Measurements from ENCODE around the gene TTC9.
A peak's percentile ranks its signal among the peaks of the same experiment; 100 is the strongest.
"Not testable (repeated sequence)": the region's sequence is repeated elsewhere in the genome, so short reads cannot be mapped to it uniquely, and the experiment has no call there.

TTC9 gene

DNA sequence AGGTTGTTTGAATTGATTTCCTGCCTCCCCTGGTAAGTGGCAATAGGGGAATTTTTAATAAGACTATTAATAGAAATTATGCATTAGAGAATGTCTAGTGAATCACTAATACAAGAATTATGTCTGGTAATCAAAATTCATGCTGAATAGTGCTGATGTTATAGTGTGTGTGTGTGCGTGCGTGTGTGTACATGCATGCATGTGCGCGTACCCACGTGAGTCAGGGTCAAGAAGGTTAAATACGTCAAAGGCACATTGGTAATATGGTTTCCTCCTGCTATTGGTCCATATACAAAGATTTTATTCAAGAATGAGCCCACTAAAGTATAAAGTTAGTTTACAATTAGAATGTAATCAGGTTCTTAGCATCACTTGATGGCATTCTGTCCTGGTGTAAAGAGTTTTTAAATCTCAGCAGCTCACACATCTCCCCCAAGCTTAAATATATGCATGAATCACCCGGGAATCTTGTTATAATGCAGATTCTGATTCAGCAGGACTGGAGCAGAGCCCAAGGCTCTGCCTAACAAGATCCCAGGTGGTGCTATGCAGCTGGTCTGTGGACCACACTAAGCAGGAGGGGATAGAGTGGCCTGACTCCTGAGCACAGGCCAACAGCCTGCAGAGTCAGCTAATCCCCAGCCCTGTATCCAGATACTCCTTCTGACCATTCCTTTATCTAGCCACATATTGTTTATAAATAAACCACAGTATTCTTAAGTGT, 43.9 kb downstream of the TTC9 start:
- no peak for DNase-seq

DNA sequence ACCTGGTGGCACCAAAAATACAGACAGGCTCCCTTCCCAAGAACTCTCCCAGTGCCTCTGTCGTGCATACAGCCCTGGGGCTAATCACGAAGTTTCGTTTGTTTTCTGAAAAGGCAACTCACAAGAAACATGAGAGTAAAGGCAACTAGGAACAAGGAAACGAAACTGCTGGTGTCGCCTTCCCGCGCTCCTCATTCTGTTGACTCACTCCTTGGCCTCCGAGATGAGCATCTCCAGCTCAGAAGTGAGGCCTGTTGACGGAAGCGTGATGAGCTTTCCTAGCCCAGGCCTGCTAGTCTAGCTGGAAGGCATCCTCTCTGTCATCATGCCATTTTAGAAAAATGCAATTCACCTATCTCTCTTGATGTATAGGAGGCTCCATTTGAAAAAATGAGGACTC, 50.5 kb downstream of the TTC9 start:
- DNase-seq = no peak

DNA sequence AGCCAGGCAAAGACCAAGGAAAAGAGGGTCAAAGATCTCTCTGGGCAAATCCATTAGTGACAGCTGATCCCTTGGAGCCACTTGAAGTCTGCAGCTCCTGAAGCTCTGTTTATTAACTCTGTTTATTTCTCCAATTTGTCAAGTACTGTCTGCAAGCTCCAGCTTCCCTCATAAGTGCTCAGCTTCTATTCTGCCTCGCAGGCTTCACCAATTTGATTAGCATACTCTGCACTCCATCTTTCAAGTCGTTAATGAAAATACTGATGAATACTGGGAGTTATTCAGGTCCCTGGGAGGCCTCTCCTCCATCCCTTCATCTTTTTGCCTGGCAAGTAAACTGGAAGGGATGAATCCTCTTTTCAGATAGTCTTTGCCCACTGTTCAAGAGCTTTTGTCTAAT, 54.3 kb downstream of the TTC9 start:
- DNase-seq = no peak

DNA sequence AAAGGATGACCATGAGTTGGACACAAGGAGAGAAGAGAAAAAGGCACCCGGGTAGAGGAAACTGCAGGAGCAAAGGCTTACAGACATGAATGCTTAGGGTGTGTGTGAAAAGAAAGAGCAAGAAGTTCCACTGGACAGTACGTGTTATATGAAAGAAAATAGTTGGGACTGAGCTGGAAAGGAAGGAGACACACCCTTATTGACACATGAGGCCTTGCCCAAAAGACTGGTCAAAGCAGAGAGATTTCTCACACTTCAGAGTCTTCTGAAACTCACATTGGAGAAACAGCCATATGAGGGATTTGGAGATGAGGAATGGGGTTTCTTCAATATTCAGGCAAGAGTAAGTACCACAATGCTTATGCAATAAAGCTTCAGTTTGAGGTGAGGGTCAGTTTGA, 56.0 kb downstream of the TTC9 start:
- no peak for DNase-seq

DNA sequence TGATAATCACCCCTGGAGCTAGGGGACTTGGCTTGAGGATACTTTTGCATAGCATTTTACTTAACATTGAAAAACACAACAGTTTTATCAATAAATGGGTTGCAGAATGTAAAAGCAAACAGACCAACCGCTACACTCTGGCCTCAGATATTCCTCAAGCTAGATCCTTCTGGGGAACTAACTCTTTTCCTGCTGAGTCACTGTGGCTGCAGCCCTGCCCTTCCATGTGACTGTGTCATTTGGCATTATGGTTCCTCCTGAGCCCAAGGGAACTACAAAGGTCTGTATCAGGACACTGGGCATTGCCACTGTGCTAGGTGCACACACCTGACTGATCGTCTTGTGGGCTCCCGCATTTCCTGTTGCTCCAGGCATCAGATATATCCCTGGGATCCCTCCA, 56.6 kb downstream of the TTC9 start:
- no peak for DNase-seq

DNA sequence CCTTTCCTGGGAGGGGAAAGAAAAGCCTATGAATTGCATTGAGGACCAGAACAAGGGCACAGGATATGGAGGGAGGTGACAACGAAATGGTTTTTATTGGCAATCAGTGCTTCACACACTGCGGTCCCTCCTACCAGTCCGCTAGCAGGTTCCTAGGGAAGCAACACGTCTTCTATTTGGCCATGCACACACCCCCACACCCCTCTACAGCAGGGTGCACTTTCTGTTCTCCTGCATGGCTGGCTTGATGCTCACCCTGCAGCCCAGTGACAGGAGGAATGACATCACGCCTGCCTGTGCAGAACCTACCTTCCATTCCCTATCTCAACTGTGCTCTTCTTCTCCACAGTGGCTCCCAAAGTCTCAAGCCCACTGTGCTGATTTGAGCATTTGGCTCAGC, 57.9 kb downstream of the TTC9 start:
- DNase-seq = no peak

DNA sequence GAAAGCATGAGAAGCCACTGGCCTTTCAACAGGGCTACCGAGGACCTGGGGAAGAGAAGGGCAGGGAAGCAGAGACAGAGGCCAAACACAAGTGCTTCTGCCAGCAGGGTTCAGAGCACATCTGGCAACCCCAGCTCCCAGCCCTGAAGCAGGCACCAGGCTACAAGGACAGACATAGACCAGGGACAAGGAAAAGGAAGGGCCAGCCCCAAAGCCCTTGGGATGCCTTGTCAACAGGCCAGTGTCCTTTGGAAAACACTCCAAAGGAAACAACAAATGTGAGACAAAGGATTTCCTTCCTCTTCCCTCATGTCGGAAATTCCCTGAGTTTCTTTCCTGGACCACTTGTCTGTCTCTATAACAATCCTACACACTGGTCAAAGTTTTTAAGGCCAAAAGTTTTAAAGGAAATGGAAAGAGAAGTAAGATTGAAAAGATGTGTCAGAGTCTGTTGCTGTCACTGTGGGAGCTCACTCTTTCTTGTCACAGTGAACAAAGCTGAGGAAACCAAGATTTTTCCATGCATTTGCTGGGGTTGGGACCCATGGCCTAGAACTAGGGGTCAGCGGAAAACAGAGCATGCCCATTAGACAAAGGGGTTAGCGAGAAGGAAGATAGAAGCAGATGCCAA, 59.4 kb downstream of the TTC9 start:
- no peak for DNase-seq

DNA sequence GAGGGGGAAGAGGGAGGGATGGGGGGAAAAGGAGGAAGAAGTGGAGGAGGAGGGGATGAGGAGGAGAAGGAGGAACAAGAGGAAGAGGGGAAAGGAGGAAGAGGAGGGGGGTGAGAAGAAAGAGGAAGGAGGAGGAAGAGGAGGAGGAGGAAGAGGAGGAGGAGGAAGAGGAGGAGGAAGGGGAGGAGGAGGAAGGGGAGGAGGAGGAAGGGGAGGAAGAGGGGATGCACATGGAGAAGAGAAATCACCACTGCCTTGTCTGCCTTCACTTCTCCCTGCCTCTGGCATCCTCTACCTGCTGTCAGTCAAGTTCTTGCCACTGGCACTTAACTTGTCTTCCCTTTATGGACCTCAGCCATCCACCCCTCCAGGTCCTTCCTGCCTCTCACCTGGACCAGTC, 59.9 kb downstream of the TTC9 start:
- DNase-seq = no peak

DNA sequence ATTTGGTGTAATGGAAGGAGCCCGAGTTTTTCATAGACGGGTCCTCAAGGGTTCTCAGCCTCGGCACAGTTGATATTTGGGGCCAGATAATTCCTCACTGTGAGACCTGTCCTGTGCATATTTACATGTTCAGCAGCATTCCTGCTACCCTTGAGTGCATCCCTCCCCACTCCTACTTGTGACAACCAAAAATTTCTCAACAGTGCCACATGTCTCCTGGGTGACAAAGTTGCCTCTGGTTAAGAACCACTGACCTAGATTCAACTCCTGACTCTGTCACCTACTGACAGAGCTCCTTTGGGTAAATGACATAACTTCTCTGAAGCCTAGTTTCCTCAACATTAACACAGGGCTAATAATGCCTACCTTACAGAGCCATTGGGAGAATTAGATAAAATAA, 60.4 kb downstream of the TTC9 start:
- DNase-seq = no peak

DNA sequence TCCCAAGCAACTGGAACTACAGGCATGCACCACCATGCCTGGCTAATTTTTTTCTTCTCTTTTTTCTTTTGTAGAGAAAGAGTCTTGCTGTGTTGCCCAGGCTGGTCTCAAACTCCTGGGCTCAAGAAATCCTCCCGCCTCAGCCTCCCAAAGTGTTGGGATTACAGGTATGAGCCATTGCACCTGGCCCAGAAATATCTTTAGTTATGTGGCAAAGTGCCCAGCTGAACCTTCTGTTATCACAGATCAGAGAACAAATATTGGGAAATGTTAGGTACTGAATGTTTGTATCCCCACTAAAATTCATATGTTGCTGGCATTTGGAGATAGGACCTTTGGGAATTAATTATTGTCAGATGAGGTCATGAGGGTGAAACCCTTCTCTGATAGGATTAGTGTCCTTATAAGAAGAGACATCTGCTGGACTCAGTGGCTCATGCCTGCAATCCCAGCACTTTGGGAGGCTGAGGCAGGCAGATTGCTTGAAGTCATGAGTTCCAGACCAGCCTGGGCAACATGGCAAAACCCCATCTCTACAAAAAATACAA, 62.0 kb downstream of the TTC9 start:
- DNase-seq = not testable (repeated sequence)

DNA sequence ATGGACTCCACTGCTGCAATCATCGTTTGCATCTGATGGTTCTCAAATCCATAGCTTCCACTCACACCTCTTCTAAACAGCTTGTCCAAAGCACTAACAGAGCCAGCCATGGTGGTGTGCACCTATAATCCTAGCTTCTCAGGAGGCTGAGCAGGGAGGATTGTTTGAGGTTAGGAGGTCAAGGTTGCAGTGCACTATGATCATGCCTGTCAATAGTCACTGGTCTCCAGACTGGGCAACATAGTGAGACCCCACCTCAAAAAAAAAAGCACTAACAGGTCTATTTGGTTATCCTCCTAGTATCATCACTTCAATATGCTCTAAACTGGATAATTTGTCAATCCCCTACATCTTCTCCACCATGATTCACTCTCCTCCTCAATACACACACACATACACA, 63.2 kb downstream of the TTC9 start:
- no peak for DNase-seq

DNA sequence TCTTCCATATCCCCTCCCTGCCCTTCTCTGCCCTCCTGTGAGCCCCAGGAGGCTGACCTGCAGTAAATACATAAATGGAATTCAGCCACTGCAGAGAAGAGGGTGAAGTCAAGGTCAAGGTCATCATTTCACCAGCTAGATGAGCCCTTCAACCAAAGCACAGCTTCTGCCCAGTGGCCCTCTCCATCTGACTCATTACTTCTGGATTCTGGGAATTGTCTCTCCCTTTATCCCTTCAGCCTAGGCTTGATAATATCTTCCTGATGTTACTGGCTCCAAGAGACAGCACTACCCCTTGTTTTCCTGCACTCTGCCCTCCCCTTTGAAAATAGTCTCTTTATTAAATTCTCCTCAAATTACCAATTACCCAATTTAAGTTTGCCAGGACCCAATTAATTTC, 64.5 kb downstream of the TTC9 start:
- DNase-seq = no peak

DNA sequence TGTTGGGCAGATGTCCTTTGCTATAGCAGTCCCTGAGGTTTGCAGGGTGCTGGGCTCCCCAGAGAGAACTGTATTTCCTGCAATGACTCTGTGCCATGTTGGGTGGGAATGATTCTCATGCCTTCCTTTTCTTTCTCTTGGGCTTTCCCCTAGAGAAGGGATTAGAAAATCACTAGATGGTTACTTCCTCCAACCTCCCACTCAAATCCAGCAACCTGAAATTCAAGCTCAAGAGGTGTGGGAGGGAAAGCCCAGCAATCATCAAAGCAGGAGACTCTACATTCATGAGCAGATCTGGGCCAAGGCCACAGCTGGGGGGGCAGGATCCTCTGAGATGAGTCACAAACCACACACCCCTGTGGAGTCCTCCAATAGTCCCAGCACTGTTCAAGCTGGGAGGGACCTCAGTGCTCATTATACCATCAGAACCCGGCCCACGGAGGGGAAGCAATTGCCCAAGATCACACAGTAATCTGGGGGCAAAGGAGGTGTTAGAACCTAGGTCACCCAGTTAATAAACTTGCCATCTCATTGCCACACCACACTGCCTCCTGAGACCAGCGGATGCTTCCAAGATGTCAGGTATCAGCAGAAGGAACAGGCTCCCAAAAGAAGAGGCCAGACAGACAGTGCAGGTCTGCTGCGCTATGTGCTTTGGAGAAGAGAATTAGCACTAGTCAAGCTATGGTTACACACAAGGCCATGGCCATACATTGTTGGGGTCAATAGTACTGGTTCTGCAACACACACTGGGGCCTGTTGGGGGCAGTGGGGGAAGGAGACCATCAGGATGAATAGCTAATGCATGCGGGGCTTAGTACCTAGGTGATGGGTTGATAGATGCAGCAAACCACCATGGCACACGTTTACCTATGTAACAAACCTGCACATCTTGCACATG, 65.7 kb downstream of the TTC9 start:
- peak; percentile 9 for DNase-seq

DNA sequence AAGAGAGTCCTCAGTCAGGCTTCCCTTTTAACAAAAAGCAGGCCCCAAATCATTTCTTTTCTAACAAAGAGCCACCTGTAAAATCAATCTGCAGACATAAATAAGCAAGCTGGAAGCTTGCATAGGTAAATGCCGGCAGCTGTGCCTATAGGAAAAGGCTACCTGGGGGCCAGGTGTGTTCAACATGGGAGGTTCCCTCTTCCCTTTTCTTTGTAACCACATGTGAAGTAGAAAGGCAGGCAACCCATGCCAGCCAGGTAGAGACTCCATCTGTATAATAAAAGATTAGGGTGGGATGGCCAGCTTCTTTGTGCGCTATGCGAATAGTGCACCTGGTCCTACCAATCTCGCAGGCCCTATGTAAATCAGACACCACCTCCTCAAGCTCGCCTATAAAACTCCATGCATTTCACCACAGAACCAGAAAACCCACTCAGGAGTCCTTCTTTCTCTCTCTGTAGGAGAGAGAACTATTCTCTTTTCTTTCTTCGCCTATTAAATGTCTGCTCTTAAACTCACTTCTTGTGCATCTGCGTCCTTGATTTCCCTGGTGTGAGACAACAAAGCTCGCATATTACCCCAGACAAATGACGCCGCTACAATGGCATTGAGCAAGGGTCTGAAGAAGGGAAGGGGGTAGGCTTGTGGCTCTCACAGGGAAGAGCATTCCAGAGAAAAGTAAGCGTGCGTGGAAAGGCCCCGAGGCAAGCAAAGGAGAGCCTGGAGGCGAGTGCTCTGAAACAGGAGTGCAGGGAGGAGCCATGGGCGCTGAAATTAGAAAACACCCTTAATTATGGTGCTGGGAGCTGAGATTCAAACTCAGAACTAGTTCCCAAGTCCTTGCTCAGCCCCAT, 67.2 kb downstream of the TTC9 start:
- DNase-seq = no peak

DNA sequence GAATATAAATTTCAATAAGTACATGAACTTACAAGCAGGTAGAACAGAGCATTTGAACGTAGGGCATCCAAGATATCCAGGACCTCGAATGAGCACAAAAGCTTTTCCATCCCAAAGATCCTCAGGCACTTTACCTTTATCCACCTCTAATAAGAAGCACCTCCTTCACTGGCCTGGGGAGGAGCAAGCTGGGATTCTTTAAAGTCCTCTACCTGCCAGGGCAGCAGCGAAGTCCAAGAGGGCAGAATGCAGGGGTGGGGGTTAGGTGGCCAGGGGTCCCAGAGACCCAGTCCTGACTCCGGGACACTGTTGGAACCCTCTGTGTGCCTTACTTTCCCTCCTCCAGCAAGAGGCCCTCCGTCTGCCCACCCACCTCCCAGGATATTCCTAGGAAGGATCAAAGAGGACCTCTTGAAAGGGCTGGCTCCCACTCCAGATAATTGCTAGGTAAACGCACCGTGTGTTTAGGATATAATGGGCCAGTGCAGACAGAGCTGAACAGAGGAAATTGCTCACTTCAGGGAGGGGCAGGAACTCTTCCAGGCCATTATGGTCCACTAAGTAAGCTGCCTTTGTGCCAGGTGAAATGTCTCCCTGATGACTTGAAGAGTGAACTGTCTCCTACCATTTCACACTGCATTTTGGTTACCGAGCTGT, 68.1 kb downstream of the TTC9 start:
- no peak for DNase-seq

DNA sequence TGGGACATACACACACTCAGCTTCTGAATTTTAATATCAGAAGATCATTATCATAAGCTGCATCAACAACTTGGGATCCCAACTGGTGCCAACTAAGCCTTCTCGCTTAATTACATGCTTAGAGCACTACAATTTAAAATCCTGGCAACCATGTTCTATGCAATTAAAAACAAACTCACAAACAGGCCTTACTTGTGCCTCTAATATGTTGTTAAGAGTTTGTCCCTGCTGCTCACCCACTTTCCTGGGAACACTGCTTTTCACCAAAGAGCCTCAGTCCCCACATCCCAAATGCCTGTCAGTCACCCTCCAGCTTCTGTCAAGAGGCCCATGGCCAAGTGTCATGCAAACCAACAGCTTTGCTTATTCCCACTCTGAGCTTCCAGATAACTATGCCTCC, 69.7 kb downstream of the TTC9 start:
- DNase-seq = no peak

DNA sequence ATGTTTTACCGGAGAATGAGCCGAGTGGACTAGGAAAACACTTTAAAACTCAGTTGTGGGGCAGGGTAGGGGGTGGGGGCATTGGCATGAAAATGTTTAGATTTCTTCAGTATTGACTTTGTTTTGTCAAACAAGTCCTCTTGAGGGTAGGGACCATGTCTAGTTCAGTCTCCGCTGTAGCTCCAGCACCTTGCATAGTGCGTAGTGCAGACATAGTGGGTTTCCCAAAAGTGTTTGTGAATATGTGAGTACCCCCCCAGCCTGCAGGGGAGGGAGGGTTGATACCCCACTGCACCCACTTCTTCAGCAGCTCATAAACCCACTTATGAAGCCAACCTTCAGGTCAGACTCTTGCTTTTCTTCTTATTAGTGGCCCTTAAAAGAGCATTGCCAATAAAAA, 71.4 kb downstream of the TTC9 start:
- DNase-seq = no peak

DNA sequence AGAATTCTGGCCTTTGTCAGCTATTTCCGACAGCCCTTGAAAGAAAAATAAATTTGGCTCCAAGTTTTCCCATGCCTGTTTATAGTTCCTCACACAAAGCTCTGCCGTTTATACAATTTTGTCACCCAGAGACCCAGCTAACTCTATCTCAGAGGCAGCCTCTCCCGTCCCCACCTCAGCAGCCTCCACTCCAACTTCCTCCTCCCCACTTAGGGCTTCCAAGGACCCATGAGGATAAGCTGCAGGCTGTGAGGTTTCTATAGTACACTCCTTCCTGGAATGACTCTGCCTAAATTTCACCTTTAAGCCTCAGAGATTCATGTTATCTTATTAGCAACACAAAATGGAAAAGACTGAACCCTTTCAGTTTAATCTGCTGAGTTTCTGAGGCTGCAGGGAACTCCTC, 71.8 kb downstream of the TTC9 start:
- no peak for DNase-seq

DNA sequence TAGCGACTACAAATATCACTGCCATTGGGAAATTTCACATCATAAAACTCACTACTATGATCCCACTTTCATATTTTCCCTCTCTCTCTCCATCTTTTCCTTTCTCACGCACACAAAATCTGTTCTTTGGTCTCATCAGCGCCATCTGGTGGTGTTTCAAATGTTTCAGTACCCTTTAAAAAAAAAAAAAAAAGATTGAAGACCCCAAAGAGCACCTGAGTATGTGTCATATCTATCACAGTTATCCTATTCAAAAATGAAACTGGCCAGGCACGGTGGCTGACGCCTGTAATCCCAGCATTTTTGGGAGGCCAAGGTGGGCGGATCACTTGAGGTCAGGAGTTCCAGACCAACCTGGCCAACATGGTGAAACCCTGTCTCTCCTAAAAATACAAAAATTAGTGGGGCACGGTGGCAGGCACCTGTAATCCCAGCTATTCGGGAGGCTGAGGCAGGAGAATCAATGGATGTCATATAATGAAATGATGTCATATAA, 72.4 kb downstream of the TTC9 start:
- DNase-seq = peak; percentile 54

DNA sequence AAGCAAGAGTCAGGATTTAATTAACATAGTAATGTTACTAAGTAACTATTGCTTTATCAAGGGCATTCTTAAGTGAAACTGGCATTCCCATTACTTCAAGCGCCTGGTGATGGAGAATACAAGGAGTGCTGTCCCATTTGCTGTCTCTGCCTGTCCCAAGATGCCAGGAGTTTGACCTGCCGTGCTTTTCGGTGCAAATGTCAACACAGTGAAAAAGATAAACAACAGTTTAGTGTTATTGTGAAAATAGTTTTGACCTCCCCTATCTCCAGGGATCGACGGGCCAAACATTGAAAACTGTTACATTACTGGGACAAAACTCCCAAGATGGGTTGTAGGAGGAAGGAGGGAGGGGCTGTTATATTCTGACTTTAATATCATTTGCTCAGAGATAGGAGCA, 74.8 kb downstream of the TTC9 start:
- no peak for DNase-seq

DNA sequence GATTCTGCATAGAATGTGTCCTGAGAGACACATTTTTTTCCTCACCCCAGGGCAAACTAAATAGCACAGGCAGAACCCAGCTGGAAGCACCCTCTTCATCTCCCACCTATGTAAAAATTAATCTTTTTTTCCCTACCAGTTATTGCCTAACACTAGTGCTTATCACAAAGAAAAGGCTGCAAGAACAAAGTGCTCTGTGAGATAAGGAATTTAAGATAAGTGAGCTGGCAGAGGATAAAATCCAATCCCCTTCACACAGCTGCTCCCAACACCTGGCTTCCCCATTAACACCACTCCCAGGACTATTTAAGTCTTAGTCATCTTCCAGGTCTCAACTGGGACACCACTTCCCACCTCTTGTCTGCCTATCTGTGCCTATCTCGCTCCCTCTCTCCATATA, 75.2 kb downstream of the TTC9 start:
- no peak for DNase-seq
